K562 treated with DMSO at 1 percent for 4 hours (cell line): ENCODE measurements around the gene MMADHC. TPM values are rescaled to one million over a fixed set of nuclear protein-coding genes. Genes with fewer than 3 reads are reported as not detected.

ENCODE experiments used
- total RNA-seq: library from RNA; unstranded; fragments of 300-600 nt; gene quantifications from 2 replicates; pipeline ENCODE4 v1.2.3, GENCODE V29; 2022; ENCODE audit not compliant: insufficient read depth

The MMADHC gene
- total RNA-seq: 159 and 166 TPM in 2 replicates

DNA sequence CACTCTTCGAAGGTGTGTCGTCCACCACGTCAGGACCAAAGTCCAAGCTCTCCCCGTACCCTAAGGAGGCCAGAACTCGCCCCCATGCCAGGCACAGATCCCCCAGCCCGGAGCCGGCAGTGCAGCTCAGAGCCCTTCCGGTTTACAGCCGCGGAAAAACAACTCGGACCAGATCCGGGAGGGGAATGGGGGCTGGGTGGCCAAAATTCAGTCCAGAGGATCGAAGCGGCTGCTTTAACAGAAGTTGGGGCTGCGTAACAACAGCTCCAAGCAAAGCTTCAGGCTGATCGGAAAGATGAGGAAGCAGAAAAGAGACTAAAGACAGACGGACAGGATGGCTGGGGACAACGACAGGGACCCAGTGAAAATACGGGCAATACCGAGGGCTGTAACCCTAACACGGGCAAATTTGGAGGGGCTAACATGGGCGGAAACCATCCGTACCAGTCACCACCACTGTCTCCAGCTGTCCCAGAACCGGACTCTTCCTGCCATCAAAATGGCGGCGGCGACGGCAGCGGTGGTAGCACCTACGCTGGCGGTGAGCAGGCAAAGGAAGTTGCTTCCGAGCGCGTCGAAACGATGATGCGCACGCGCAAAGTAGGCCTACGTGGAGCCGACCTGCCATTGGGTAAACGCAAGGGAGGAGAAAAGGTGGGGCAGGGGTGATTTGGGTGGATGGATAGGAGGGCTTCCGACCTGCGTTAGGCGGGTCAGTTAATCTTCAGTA lies at the start of gene MMADHC:
MMADHC (minus strand) TSS at position 556 of the 730 bp plus-strand sequence. CDS start 678 bp downstream, outside the sequence.

